GM19035 (cell line): ENCODE measurements around the gene RAP1GDS1.
"Not testable (repeated sequence)": the region's sequence is repeated elsewhere in the genome, so short reads cannot be mapped to it uniquely, and the experiment has no call there.

Experiments
- ATAC-seq: cut with Tn5 transposase; IDR thresholded peaks from one replicate; pipeline ENCODE4 v1.9.1; 2021; ENCODE audit not compliant: unreplicated experiment

Gene RAP1GDS1

GRCh38 chr4:98423009-98423408 lies 161.8 kb downstream of the RAP1GDS1 start:
- ATAC-seq, result no peak

- ATAC-seq, result no peak
These were observed 169.7 kb downstream of the RAP1GDS1 start for GRCh38 chr4:98430708-98431403.

DNA sequence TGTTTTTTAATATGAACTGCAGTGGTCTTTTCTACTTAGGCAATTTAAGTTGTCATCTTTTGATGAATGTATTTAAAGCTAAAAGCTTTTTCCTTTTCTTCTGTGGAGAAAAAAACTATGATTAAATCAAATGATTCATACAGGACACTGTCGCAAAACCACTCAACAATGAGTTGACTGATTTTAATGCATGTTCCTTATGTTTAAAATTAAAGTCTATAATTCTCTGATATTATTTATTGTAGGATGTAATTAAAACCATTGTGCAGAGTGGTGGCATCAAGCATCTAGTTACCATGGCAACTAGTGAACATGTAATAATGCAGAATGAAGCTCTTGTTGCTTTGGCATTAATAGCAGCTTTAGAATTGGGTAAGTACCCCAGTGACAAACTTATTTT lies 172.5 kb downstream of the RAP1GDS1 start:
- ATAC-seq, result no peak

DNA sequence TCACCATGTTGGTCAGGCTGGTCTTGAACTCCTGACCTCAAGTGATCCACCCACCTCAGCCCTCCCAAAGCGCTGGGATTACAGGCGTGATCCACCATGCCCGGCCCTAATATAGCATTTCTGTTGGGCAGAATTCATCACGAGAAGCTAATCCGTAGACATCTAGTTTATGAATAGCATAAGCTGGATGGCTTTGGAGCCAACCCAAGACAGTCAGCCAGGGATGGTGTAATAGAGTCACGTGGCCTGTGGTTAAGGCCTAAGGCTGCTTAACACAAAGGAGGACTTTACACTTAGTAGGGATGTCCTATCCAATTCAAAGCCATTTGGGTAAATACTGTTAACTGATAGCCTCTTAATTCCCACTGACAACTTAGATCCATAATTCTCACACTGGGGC lies 173.6 kb downstream of the RAP1GDS1 start:
- no peak for ATAC-seq

- no peak for ATAC-seq
These were observed 183.2 kb downstream of the RAP1GDS1 start for GRCh38 chr4:98444371-98444770.

DNA sequence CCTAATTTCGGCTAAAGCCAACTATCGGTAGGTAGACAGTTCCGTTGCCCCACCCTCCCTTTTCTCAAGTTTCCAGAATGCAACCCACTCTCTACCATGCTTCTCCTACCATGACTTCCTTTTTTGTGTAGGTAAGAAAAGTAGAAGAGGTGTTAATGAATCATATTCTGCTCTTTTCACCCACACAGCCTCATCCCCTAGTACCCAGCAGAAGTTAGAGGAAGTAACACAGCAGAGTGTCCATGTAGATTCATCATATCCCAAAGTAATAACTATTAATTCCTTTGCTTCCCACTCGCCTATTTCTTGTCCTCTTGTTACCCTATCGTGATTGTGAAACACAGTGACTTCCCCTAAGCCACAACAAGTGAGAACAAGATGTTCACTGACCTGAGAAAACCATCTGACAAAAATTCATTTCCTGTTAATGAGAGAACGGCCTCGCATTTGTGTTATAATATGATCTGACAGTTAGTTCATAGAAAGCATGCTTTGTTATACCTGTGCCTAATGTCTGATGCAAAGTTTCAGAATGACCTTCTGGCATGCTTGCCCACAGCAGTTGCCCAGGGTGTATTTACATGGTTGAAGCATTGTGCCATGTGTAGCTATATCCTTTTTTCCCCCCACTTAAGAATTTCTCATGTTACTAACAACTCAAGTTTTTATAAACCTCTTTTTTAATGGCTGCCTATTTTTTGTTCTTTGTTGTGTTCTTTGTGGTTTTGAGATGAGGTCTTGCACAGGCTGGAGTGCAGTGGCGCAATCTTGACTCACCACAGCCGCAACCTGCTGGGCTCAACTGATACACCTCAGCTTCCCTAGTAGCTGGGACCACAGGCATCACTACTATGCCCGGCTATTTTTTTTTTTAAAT lies 185.6 kb downstream of the RAP1GDS1 start:
- ATAC-seq, result peak; percentile 81

- no peak for ATAC-seq
These were observed 186.5 kb downstream of the RAP1GDS1 start for GRCh38 chr4:98447648-98448047.

- ATAC-seq, result no peak
These were observed 187.7 kb downstream of the RAP1GDS1 start for GRCh38 chr4:98448908-98449307.

GRCh38 chr4:98452091-98452490 lies 190.9 kb downstream of the RAP1GDS1 start:
- ATAC-seq, result no peak

DNA sequence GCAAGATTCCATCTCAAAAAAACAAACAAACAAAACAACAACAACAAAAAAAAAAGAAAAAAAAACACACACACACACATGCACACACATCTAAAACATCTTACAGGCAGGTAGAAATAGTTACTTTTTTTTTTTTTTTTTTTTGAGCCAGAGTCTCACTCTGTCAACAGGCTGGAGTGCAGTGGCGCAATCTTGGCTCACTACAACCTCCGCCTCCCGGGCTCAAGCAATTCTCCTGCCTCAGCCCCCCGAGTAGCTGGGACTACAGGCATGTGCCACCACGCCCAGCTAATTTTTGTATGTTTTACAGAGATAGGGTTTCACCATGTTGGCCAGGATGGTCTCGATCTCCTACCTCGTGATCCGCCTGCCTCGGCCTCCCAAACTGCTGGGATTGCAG lies 196.2 kb downstream of the RAP1GDS1 start:
- ATAC-seq, result not testable (repeated sequence)

DNA sequence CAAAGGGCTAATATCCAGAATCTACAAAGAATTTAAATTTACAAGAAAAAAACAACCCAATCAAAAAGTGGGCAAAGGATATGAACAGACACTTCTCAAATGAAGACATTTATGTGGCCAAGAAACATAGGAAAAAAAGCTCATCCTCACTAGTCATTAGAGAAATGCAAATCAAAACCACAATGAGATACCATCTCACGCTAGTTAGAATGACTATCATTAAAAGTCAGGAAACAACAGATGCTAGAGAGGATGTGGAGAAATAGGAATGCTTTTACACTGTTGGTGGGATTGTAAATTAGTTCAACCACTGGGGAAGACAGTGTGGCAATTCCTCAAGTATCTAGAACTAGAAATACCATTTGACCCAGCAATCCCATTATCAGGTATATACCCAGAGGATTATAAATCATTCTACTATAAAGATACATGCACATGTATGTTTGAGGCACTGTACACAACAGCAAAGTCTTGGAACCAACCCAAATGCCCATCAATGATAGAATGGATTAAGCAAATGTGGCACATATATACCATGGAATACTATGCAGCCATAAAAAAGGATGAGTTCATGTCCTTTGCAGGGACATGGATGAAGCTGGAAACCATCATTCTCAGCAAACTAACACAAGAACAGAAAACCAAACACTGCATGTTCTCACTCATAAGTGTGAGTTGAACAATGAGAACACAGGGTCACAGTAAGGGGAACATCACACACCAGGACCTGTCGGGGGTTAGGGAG lies 200.1 kb downstream of the RAP1GDS1 start:
- not testable (repeated sequence) for ATAC-seq

DNA sequence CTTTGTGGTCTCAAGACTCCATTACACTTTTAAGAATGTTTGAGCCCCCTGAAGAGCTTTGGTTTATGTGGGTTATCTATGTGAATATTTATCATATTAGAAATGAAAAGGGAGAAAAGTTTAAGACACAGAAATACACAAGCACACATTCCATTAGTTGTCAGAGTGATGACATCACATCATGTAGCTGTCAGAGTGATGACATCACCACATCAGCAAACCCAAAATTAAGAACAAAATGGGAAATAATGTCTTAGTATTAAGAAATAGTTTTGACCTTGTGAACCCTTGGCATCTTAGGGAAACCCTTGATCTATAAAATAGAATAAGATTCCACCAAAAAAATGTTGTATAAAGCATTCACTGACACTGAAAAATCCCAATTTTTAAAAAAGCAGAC lies 201.3 kb downstream of the RAP1GDS1 start:
- no peak for ATAC-seq

DNA sequence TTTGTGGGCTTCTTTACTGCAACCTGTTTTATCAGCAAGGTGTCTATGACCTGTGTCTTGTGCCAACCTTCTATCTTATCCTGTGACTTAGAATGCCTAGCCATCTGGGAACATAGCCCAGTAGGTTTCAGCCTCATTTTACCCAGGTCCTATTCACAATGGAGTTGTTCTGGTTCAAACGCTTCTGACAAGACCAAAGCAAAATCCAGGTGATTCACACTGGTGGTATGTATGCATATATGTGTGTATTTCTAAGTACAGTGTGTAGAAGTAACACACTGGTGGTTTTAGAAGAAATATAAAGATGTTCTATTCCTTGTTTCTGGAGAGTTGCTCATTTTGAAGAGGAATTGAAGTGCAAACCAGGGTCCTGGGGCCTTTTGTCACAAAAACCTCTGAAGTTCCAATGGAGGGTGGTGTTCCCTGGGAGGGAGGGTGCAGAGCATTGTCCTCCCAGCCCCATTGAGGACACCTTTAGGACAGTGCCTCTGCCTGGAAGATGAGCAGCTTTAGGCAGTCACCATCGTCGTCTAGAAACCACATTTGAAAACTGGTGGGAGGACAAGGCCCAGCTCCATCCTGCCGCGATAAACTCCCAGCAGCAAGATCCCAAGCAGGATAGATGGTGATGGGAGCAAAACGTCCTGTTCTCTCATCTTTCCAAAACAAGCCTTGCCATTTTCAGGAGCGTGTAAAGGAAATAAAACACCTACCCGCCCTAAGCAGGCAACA lies 205.8 kb downstream of the RAP1GDS1 start:
- ATAC-seq, result peak; percentile 4

- peak; percentile 97 for ATAC-seq
These were observed 206.5 kb downstream of the RAP1GDS1 start for GRCh38 chr4:98467627-98468072.

- ATAC-seq, result no peak
These were observed 207.5 kb downstream of the RAP1GDS1 start for GRCh38 chr4:98468709-98469108.

- ATAC-seq, result no peak
These were observed 208.6 kb downstream of the RAP1GDS1 start for GRCh38 chr4:98469771-98470170.

DNA sequence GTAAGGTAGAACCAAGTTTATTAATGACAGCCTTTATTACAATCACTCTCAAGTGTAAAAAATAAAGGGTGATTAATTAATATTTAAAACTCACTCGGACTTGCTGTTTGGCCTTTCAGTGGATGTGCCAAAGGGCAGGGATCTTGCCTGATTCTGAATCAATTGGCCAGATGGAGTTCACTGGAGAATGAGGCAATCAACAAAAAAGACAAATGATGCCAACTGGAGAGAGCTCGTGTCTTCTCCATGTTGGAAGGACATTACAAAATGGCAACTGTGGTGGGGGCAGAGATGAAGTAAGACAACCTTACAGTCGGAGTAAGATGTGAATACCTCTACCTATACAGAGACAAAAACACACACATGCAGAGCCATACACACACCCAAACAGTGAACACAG lies 209.2 kb downstream of the RAP1GDS1 start:
- ATAC-seq, result no peak

DNA sequence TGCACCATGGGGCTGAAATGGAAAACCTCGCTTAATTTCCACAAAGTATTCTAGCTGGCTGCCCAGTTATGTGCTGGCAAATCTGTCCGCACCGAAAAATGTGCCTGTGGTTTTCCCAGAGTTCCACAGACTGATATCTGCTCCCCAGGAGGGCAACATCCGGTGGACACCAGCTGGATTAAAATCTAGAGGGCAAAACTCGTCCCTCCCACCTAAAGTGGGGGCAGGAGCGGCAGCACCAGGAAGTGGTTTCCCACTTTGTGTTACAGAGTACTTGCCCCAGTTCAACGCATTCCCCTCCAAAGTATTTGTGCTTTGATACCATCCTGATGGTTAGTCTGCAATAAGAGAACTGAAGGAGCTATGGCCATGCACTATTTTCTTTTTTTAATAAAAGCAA lies 209.6 kb downstream of the RAP1GDS1 start:
- no peak for ATAC-seq

- no peak for ATAC-seq
These were observed 211.9 kb downstream of the RAP1GDS1 start for GRCh38 chr4:98473046-98473445.

DNA sequence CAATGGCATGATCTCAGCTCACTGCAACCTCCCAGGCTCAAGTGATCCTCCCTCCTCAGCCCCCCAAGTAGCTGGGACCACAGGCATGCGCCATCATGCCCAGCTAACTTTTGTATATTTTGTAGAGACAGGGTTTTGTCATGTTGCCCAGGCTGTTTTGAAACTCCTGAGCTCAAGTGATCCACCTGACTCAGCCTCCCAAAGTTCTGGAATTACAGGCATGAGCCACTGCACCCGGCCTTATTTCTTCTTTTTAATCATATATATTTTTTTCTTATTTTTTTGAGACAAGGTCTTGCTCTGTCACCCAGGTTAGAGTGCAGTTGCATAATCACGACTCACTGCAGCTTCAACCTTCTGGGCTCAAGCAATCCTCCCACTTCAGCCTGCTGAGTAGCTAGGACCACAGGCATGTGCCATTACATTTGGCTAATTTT lies 213.2 kb downstream of the RAP1GDS1 start:
- ATAC-seq, result no peak

DNA sequence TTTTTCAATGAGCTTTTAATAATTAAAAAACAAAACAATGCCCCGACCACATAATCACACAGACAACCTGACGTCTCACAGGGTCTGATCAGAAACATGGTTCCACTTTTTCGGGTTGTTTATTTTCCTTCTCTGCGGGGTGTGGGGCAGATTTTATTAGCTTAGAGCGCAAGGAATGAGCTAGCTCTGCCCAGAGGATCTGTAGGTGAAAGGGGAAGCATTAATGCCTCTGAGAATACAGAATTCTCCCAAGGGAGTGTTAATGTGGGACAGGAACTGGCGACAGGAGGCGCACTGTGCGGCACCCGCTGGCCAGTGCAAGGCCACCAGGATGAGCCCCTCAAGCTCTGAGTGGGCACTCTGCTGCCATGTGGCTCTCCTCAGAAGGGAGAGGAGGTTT lies 215.7 kb downstream of the RAP1GDS1 start:
- no peak for ATAC-seq
